Dedifferentiated amniotic fluid mesenchymal stem cell (primary cell): ENCODE measurements around the gene CYYR1.

Source experiments
- DNase-seq: peaks from one replicate; pipeline ENCODE4 v3.0.0-alpha.2; 2016; ENCODE audit errors: extremely low spot score

Gene CYYR1

DNA sequence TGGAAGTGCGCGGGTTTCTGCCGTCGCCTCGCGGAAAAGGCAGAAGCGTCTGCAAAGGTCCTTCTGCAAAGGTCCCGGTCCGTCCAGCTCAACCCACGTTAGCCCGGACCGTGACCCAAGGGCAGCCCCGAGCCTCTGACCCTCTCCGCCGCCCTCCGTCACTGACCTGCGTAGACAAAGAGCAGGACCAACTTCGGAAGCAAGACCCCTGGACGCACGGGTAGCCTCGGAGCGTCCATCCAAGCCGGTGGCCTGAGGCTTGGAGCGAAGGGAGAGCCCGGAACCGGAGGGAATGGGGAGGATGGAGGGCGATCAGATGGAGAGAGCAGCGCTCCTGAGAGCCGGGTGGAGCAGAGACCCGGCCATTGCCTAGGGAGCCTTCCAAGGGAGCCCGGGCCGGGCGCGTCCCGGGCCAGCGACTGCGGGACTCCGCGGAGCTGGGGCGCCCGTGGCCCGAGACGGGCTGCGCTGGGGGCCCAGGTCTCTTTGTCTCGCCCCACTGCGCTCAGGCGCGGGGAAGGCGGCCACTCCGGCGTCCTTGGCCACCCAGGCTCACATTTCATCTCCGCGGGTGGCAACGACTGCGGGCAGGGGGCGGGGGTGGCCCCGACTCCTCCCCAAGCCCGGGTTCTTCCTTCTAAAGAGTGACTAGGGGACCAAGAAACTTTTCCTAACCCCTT, at the start of gene CYYR1:
TSS of gene CYYR1 (minus strand) at position 585 of the 680 bp plus-strand sequence. CDS start at position 239, 346 bp downstream.
- no peak for DNase-seq

DNA sequence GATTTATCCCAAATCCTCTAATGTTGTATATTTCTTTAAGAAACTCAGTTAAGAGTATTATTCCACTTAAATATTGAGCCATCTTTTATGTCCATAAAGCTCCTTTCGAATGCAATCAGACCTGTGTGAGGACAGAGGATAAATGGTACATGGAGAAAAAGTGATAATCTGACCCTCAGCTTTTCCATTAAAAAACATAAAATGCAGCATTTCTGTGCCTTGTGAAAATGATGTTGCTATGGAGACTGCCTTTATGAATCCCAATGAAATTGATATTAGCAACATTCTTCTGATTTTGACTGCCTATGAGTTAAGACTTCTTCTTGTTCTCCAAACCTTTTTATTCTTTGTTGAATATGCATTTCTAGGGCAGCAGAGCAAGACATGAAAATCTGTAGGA, 44.1 kb upstream of the CYYR1 start:
- no peak for DNase-seq

DNA sequence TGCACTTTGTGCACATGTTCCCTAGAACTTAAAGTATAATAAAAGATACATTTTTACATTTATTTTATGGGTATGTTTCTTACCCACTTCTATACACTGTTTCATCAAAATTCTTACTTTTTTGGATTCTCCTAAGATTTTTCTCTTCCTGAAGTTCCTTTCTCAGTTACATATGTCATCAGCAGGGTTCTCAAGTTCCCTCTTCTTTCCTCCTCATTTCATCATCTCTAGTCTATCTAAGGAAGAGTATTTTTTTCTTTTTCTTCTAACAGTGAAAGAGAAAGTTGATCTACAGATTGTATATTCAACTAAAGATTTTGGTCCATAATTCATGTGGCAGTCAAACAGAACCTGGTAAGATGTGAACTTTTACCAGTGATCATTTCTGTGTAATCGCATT, 41.2 kb upstream of the CYYR1 start:
- peak; percentile 93 for DNase-seq

DNA sequence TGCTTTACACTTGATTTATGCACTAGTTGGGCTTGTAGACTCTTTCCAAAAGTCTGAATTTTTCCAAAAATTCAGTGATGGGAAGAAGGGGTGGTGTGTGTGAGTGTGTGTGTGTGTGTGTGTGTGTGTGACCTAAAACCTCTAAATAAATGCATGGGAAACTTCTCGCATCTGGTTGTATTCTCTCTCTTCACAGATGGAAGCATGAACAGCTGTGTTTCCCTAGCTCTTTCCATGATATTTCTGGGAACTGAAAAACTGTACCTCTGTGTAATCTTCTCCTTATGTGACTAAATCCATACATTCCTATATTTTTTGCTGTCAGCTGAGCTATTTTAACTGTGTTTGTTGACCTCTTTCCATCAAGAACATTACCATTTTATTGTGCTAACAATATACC, 26.2 kb upstream of the CYYR1 start:
- DNase-seq, result no peak

DNA sequence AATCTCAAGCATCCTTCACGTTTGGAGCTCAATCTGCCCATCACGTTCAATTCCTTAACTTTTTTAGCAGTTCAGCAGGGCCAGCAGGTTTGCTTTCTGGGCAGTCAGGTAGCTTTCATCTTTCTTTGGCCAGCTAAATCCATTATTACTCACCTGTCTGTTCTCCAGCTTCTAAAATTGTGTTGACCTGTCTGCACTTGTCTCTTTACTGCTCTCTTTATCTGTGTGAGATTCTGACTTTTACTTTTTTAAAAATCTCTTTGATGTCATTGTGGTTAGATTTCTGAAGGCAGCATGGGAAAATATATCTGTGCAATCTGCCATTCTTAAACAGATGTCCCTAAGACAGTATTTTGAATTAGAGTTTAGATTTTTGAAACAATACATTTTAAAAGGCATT, 24.9 kb upstream of the CYYR1 start:
- DNase-seq, result no peak

DNA sequence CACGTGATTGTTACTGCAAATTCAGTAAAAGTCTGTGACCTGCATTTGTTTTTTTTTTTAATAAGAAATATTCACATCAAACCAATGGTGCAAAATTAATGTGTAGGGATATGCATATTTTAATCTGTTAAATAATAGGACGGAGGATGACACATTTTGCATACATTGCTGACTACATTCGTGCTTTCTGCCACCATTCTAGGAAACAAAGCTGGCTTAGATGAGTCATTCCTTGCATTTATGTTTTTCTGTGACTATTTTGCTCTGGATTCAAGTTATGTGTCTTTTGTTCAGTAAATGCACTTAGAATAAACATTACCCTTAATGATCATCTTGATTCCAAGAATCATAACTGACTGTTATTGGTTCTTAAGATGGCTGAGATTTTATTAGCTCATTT, 23.9 kb upstream of the CYYR1 start:
- DNase-seq, result no peak

DNA sequence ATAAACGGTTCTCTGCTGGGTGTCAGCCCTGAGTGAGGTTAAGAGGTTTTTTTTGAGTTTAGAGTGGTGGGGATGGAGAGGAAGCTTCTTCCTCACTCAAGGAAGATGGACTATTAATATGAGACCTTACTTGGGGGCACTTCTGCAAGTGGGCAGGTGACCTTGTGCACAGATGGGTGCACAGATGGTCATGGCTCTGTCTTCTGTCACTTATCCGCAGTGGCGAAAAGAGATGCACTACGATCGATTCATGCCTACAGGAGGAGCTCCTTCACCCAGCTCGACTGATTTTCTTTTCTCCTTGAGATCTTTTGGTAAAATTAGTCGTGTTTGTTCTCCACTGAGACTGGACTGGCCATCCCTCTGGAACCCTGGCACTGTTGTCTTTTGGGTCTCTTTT, 22.9 kb upstream of the CYYR1 start:
- no peak for DNase-seq

DNA sequence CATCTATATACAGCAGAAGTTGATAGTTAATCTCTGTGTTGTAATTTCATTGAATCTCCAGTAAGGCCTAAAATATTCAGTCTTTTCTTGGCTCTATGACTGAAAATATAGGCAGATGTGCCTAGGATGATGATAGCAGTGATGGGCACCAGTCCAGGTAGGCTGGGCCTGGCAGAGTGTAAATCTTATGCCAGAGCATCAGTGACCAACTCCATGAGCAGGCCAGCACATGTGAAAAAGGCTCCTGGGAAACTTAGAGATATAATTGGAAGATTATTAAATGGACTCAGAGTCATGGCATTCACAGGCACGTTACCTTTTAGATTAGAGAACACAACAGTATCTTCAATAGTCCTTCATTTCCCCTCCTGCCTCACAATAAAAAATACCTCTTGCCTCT, 20.7 kb upstream of the CYYR1 start:
- DNase-seq, result no peak

DNA sequence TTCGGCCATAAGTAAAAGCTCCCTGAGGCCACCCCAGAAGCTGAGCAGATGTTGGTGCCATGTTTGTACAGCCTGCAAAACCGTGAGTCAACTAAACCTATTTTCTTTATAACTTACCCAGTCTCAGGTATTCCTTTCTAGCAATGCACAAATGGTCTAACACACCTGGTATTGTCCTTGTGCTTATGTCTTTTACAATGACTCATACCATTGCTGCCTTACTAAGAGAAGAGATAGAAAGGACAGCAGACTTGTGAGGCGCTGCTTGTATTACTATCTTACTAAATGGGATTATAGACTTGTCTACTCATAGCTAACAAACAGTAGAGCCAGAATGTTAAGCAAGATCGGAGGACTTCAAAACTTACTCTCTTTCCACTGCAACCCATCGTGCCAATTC, 18.5 kb upstream of the CYYR1 start:
- DNase-seq, result no peak

DNA sequence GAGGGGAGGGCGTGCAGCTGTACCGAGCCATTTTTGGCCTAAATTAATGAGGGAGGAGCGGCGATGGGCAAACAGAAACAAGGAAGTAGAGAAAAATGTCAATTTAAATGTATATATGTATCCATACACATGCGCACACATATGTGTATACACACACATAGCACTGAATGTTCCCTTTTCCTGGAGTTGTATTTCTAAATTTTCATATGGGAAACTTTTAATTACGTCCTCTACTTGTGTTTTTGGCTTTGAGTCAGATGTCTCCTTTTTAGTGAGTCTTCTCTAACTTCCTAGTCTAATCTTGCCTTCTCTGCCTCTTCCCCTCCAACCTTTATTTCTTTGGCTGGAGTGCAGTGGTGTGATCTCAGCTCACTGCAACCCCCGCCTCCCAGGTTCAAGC, 15.4 kb upstream of the CYYR1 start:
- DNase-seq, result no peak

DNA sequence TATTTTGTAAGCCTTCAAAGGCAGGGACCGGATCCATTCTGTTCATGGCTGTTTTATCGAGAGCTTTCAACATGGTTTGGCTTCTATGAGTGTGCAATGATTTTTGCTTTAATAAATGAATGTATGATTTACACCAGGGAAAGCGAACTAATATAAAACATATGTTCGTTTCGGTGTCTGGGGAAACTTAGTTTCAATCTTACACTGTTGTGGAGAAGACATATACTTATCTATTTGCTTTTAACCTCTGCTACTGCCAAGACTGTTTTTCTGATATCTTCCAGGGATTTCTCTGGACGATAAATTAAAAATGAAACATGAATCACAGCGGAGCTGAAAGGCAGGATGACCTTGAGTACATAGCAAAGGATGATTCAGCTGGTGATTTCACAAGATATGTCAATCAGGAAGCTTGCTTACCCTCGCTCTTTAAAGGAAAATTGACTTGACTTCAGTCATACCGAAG, 14.7 kb upstream of the CYYR1 start:
- DNase-seq, result peak; percentile 72

DNA sequence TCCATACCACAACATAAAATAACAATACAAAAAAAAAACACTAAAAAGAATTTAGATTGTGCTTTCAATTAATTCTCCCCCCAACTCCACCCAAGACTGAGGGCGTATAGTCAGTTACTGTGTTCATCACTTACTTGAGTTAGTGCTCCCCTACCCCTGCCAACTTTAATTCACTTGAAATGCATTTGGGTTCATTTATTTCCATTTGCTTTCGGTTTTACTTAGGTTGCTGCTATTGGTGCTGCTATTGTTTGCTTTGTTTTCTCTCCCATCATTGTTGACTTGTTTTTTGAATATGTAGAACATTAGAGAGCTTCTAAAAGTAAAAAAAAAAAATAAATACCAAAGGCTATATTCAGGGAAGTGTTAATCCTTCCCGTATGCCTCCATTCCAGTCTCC, 10.7 kb upstream of the CYYR1 start:
- no peak for DNase-seq

DNA sequence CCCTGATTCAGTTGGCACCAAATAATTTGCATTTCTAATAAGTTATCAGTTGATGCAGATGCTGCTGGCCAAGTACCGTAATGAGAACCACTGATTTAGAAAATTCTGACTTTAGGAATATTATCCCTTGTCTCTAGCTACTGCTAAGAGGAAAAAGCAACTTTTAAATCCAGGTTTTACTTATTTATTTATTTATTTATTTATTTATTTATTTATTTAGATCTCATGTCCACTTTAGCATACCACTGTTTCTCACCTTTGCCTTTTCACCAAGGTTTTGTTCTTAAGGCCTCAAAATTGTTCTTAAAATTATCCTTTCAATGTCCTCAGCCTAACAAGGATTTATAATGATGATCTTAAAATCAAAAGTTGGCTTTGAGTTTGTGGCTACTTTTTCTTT, 8.7 kb upstream of the CYYR1 start:
- DNase-seq, result no peak

DNA sequence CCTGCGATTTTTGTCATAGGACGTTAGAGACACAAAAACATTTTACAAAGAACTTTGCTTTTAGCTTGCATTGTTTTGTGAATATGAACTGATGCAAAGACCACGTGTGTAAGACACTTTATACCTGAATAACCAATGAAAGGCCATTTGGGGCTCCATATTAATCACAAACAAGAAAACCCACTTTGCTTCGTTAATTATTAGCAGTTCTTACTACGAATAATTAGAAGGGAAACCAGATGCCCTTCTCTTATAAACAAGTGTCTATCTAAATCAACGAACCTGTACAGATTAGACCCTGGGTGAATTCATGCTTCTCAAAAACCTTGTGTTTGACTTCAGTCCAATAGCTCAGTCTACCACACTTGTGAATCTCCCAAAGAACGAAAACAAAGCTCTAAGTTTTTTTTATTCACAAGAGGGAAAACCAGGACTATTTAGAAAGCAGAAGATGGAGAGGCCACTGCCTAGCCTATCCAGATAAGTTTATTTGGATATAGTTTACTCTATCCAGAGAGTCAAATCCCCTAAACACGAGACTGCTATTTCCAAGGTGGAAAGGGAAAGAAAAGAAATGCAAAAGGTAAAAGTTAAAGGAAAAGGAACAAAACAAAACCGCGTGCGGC, 897 bp downstream of the CYYR1 start:
- DNase-seq, result no peak

DNA sequence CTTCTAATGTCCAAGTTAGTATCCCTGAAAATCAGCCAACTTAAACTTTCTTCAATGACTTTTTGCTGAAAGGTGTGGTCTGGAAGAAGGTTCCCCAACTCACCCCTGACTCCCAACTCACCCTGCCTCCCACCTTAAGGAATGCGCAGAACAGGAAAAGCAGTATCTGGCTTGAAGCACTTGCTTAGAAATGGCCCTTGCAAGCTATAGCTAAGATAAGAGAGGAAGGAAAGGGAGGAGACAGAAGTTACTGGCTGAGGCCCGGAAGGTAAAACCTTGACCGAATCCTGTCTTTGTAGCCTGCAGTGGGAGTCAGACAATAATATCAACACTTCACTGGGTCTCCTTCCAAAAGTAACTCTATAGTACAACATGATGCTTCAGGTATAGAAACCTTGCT, 2.9 kb downstream of the CYYR1 start:
- no peak for DNase-seq

DNA sequence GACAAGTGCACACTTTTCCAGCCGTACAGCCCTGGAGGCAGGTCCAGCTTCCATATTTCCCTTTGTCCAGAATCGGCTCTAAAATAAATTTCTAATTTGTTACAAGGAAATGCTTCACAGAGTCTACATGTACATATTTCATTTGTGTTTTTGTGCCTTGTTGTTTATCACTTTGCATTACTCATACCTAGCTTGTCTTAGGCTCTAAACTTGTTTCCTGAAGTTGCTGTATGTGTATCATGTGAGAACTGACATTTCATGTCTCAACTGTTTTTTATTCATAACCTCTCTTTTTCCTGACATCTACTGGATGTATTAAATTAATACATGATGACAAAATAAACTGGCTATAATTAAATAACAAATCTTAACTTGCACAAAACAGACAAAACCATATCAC, 7.5 kb downstream of the CYYR1 start:
- DNase-seq, result no peak

DNA sequence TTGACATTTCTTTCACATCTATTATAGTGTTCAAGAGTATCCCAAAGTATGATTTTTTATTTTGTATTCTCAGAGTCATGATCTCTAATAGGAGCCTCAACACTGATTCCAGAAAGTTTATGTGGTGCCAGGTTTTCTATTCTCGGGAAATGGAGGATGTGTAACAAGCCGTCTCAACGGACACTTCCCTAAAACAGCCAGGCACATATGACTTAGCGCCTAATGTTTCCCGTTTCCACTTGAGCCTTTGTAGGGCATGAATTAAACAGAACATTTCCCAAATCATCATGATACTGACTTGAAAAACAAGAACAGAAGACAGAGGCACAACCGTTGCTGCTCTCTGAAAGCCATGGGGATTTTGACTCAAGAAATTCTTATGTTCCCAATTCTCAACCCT, 8.0 kb downstream of the CYYR1 start:
- DNase-seq, result no peak

DNA sequence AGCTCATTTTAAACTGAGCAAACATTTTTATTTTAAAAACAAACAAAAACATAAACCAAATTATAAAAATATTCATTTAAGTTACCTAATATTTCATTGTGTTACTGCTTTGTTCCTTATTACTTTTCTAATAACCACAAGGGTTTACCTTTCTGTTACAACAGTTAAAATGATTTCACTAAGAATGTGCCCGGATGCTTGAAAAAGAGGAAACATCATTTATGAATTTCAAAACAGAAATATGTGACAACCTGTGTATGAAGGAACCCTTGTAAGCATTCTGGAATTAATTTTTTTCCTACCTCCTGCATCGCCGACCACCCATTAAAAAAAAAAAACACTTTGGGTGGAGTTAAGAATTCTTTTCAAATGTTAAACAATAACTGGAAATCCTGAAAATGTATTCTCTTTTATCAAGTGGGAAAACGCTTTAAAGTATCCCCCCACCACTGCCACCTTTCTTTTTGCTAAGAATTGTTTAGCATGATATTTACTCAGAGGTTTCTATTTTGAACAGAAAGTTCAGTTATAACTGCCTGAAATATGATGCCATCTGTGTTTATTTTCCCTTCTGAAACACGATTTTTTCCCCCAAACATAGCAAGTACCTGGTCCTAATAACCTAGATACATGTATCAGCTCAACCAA, 9.1 kb downstream of the CYYR1 start:
- DNase-seq, result no peak

DNA sequence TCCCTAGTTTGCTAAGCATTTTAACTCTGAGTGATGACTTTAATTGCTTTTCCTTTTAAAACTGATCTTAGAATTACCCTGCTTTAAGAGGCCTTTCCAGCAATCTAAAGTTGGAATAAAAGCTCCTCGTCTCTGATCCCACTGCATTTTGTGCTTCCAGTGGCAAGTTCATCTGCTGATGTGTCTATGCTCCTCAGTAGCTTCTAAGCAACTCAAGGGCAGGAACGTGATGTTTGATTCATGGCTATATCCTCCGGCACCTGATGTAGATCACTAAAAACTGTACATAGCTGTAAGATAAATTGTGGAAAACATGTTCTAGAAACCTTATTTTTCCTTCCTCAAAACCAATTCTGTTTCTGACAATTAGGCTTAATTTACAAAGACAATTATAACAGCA, 12.5 kb downstream of the CYYR1 start:
- no peak for DNase-seq

DNA sequence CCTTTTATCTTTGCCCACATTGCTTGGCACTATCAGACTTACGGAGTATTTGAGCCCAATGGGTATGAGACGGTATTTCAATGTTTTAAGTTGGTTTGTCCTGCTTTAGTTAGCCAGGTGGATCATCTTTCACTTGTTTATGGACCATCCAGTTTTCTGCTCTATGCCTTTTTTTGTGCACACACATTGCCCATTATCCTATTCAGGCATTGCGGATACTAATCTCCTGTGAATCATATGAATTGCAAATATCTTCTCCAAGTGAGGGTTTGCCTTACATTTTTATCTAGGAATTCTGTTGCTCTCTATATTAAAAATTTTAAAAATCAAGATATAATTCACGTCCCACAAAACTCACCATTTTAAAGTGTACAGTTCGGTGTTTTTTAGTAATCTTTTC, 14.0 kb downstream of the CYYR1 start:
- DNase-seq, result no peak

DNA sequence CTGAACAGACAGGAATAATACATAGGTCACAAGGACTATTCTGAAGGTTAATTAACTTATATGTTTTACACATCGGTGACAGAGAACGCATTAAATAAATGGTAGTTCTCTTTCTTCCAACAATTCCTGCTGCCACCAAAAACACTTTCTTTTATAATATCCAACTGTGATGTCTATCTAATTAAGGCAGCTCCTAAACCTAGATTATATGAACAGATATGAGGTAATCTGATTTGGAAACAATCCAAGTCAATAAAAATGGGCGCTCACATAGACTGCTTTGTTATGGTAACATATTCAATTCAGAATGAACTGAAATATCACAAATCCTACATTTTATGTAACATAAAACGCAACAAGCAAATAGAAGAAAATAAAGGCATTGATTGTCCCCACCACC, 16.0 kb downstream of the CYYR1 start:
- DNase-seq, result no peak

DNA sequence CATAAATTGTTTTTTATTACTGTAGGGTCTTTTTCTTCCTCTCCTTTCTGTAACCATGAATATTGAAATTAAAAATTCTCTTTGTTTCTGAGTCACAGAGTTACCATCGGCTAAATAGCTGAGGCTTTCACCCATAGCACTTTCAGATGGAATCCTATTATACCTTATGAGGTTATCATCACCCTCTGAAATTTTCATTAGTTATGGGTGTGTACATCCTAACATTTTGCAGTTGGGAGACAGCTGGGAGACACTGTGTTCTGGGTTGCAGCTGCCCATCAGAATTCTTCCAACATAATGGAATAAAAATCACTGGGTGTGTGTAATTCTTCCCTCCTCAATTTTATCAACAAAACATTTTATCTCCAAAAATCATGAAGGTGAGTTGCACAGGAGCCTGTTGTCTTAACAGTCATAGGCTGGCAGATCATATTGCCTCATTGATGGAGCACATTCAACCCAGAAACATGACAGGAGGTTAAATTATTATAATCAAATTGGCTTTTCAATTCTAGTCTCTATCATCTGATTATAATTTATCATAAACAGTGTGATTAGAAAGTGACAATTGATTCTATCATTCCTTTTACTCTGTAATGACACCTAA, 17.4 kb downstream of the CYYR1 start:
- no peak for DNase-seq

DNA sequence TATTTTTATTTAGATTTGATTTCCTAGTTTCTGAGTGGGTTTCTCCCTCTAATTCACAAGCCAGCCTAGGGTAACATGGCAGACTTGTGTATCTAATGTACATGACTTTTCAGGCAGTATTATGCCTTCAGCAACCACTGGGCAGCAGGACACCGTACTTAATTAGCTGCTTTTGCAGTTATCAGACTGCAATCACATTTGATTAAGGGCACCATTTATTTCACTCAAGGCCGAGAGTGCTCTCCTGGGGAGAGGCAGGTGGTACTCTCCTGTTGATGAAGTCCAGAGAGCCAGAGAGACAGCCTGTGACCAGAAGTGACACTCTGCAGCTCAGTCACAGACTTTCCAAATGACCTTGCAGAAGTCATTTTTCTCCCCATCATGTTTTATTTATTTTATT, 18.7 kb downstream of the CYYR1 start:
- DNase-seq, result no peak
